ENCODE data around the gene BFSP1. TPM values are rescaled to one million over a fixed set of nuclear protein-coding genes. Genes with fewer than 3 reads are reported as not detected.
A peak's percentile ranks its signal among the peaks of the same experiment; 100 is the strongest.

The BFSP1 gene
- total RNA-seq, 1 donor = 4.7 TPM

GRCh38 chr20:17557675-17558006, 26.5 kb upstream of the BFSP1 start:
- no peak overlapping the region for H3K4me3 ChIP-seq (ENCODE audit: low read depth, low read length)
- peak; percentile 84 for DNase-seq (ENCODE audit: low read depth)
- no peak for TF ChIP-seq CTCF (IDR thresholded peaks at IDR 0.05; ENCODE audit: insufficient read depth, low read depth, low read length)

GRCh38 chr20:17556837-17557674, 25.9 kb upstream of the BFSP1 start:
- H3K4me3 ChIP-seq (ENCODE audit: low read depth, low read length) = no peak overlapping the region
- no peak for DNase-seq (ENCODE audit: low read depth)
- TF ChIP-seq CTCF (IDR thresholded peaks at IDR 0.05; ENCODE audit: insufficient read depth, low read depth, low read length) = no peak

DNA sequence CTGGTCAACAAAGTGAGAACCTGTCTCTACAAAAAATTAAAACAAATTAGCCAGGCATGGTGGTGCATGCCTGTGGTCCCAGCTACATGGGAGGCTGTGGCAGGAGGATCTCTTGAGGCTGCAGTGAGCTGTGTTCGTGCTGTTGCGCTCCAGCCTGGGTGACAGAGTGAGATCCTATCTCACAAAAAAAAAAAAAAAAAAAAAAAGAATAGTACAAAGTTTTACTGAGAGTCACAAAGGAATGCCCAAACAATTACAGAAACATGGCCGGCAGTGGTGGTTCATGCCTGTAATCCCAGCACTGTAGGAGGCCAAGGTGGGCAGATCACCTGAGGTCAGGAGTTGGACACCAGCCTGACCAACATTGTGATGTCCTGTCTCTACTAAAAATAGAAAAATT, 23.9 kb upstream of the BFSP1 start:
- H3K4me3 ChIP-seq (ENCODE audit: low read depth, low read length) = no peak overlapping the region
- DNase-seq (ENCODE audit: low read depth) = no peak
- no peak for TF ChIP-seq CTCF (IDR thresholded peaks at IDR 0.05; ENCODE audit: insufficient read depth, low read depth, low read length)

- no peak for TF ChIP-seq CTCF (IDR thresholded peaks at IDR 0.05; ENCODE audit: insufficient read depth, low read depth, low read length)
- no peak for DNase-seq (ENCODE audit: low read depth)
- no peak overlapping the region for H3K4me3 ChIP-seq (ENCODE audit: low read depth, low read length)
Observed at GRCh38 chr20:17549131-17549530, 18.0 kb upstream of the BFSP1 start.

DNA sequence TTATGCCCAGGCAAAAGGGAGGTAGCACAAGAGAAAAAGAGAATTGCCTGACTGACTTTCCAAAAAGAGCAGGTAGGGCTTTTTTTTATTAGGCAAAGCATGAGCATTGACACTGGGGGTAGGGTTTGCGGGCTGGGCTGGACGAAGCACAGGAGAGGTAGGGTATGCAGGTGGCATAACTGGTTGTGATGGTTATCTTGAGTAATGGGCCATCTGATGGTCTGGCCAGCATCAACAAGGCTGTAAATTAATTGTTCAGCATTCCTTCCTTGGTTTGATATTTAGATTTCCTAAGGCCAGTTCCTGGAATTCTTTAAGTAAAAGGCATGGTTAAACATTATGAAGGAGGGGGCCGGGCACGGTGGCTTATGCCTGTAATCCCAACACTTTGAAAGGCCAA, 13.9 kb upstream of the BFSP1 start:
- no peak overlapping the region for H3K4me3 ChIP-seq (ENCODE audit: low read depth, low read length)
- TF ChIP-seq CTCF (IDR thresholded peaks at IDR 0.05; ENCODE audit: insufficient read depth, low read depth, low read length) = no peak
- DNase-seq (ENCODE audit: low read depth) = no peak

- no peak for TF ChIP-seq CTCF (IDR thresholded peaks at IDR 0.05; ENCODE audit: insufficient read depth, low read depth, low read length)
- peak; percentile 92 for DNase-seq (ENCODE audit: low read depth)
- no peak overlapping the region for H3K4me3 ChIP-seq (ENCODE audit: low read depth, low read length)
Observed at GRCh38 chr20:17543531-17544131, 12.5 kb upstream of the BFSP1 start.

Measured in fibroblast of villous mesenchyme (primary cell).